A549 treated with AZD2906 at 1 μM for 4 hours (cell line): ENCODE results near the gene SLC4A9. TPM values are rescaled to one million over a fixed set of nuclear protein-coding genes. Genes with fewer than 3 reads are reported as not detected.

Experiments used
- total RNA-seq: library from RNA; stranded (reverse); fragments of 200-300 nt; extraction: Qiagen RNA extraction; gene quantifications from 5 replicates; pipeline ENCODE4 v1.2.3, GENCODE V29; 2022

Gene SLC4A9
- total RNA-seq: 0.02 to 0.03 TPM in 2 of 5 replicates, not detected in the others

DNA sequence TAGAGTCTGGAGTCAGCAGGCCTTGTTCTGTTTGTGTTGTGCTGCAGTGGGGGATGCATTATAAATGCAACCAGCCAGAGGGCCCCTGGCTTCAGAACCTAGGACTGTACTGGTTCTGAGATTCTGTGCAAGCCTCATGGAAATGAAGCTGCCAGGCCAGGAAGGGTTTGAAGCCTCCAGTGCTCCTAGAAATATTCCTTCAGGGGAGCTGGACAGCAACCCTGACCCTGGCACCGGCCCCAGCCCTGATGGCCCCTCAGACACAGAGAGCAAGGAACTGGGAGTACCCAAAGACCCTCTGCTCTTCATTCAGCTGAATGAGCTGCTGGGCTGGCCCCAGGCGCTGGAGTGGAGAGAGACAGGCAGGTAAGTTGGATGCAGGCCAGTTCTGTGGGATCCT, at the start of gene SLC4A9:
TSS of gene SLC4A9 (plus strand) at position 94 of the 400 bp plus-strand sequence. CDS start at position 137, 43 bp downstream.

DNA sequence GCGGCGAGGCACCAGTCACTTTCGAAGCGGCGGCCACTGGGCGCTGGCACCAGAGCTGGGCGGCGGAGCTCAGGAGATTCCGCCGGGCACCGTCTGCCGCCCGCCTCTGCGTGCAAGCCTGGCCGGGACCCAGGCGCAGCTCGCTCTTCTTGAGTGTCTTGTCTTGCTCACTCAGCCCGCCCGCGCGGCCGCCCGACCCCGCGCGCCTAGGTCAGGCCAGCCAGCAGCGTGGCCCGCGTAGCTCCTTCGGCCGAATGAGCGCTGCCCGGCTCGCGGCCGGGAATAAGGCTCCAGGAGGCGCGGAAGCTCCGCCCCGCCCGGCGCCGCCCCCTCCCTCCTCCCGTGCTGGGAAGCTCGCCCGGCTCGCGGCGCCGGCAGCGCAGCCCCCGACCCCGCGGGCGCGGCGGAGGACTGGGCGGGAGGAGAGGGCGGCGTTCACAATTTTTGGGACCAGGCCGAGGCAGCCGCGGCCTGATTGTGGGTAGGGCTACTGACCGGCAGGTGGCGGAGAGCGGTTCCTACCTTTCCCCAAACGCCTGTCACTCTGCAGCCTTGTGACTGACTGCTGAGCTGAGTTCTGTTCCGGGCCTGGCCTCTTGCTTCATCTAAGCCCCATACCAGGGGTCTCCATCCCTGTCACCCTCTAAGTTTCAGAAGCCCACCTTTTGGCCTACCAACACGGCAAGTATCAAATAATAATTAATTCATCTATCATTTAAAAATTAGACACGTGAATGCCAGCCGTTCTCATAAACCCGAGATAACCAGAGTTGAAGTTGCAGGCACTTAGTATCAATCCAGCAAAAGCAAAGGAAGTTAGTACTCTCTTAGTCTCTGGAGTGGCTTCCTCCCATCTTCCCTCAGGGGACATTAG, 13.4 kb upstream of the SLC4A9 start, which contains the start of gene HBEGF:
TSS of gene HBEGF (minus strand) at position 256 of the 874 bp plus-strand sequence. CDS start 275 bp downstream, outside the sequence.

DNA sequence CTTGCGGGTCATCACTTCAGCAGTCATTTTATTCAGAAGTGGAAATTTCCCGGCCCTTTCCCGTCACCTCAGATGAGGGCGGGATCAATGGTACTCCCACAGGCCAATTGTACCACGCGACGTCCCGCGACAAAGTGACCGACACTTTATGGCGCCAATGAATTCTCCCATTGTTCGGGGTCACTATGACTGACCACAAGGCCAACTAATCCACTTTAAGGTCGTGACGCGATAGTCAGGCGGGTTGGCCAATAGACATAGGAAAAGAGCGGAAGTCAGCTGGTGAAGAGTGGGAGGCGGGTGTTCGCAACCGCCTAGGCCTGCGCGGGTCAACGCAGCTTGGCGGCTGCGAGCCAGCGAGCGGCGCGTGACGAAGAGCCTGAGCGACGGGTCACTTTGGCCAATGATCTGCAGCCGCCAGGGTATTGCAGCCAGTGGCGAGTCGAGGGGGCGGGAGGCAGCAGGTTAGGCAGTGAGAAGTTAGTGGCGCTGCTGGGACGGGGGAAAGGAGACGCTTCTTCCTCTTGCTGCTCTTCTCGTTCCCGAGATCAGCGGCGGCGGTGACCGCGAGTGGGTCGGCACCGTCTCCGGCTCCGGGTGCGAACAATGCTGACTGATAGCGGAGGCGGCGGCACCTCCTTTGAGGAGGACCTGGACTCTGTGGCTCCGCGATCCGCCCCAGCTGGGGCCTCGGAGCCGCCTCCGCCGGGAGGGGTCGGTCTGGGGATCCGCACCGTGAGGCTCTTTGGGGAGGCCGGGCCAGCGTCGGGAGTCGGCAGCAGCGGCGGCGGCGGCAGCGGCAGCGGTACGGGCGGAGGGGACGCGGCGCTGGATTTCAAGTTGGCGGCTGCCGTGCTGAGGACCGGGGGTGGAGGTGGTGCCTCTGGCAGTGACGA, 41.6 kb downstream of the SLC4A9 start, which contains the start of gene ANKHD1:
TSS of gene ANKHD1 (plus strand) at position 472 of the 896 bp plus-strand sequence. CDS start at position 607, 135 bp downstream.

Other genes with a start within 250 kb of the SLC4A9 start
- 4.8 to 6.5 TPM (median 5.3 TPM) in 5 replicates for gene PURA, start 246.1 kb upstream of the SLC4A9 start, total RNA-seq
- gene IGIP, start 234.3 kb upstream of the SLC4A9 start, total RNA-seq: 0.72 to 1.0 TPM (median 0.89 TPM) in 5 replicates
- 160 to 243 TPM (median 182 TPM) in 5 replicates for gene CYSTM1, start 185.0 kb upstream of the SLC4A9 start, total RNA-seq
- gene PFDN1, start 57.1 kb upstream of the SLC4A9 start, total RNA-seq: 86.1 to 120 TPM (median 90.6 TPM) in 5 replicates
- 5.7 to 7.7 TPM (median 6.5 TPM) in 5 replicates for gene HBEGF, start 13.6 kb upstream of the SLC4A9 start, total RNA-seq
- gene ANKHD1, start 41.6 kb downstream of the SLC4A9 start, total RNA-seq: 41.8 to 52.0 TPM (median 47.5 TPM) in 5 replicates
- 1.4 to 3.2 TPM (median 2.3 TPM) in 5 replicates for gene EIF4EBP3, start 187.5 kb downstream of the SLC4A9 start, total RNA-seq
- gene SRA1, start 197.3 kb downstream of the SLC4A9 start, total RNA-seq: 36.5 to 50.1 TPM (median 40.3 TPM) in 5 replicates
- 3.6 to 7.1 TPM (median 5.5 TPM) in 5 replicates for gene APBB3, start 204.4 kb downstream of the SLC4A9 start, total RNA-seq
- gene SLC35A4, start 204.6 kb downstream of the SLC4A9 start, total RNA-seq: 75.7 to 87.0 TPM (median 80.0 TPM) in 5 replicates